RWPE2 (cell line): ENCODE measurements around the gene EVA1A.

Experiments used
- ATAC-seq: fragments of 200-7000 bp; cut with Tn5 transposase; 3 replicates; pipeline ENCODE4 v1.9.1; 2021; ENCODE audit warnings: low read depth
- DNase-seq: peaks from one replicate; pipeline ENCODE4 v3.0.0-alpha.2; 2020; ENCODE audit warnings: low spot score
- H3K27ac ChIP-seq: fragments of 450-650 bp; 2 replicates; pipeline ENCODE4 v1.5.1; 2017; ENCODE audit warnings: mild to moderate bottlenecking; ENCODE audit not compliant: poor library complexity, severe bottlenecking
- H3K27me3 ChIP-seq: fragments of 250-450 bp; sonication (Bioruptor Pico); 2 replicates; pipeline ENCODE4 v1.5.1; 2021; ENCODE audit warnings: mild to moderate bottlenecking, moderate library complexity; ENCODE audit not compliant: insufficient read depth, poor library complexity, severe bottlenecking
- H3K36me3 ChIP-seq: fragments of 250-450 bp; sonication (Bioruptor Pico); 2 replicates; pipeline ENCODE4 v1.5.1; 2020; ENCODE audit warnings: low read depth, mild to moderate bottlenecking, moderate library complexity
- H3K4me1 ChIP-seq: fragments of 250-450 bp; sonication (Bioruptor Pico); 2 replicates; pipeline ENCODE4 v1.5.1; 2021; ENCODE audit warnings: mild to moderate bottlenecking, moderate library complexity; ENCODE audit not compliant: insufficient read depth, poor library complexity, severe bottlenecking
- H3K4me3 ChIP-seq: fragments of 250-450 bp; sonication (Bioruptor Pico); 2 replicates; pipeline ENCODE4 v1.5.1; 2021; ENCODE audit warnings: mild to moderate bottlenecking, moderate library complexity; ENCODE audit not compliant: severe bottlenecking
- H3K9me3 ChIP-seq: fragments of 250-450 bp; sonication (Bioruptor Pico); 2 replicates; pipeline ENCODE4 v1.5.1; 2021; ENCODE audit warnings: mild to moderate bottlenecking, moderate library complexity; ENCODE audit not compliant: severe bottlenecking
- CTCF ChIP-seq: fragments of 450-650 bp; IDR thresholded peaks from one replicate; pipeline ENCODE4 v1.5.1; 2017; ENCODE audit warnings: mild to moderate bottlenecking, moderate library complexity; ENCODE audit not compliant: poor library complexity, severe bottlenecking

The EVA1A gene

GRCh38 chr2:75516378-75517360 lies 44.1 kb downstream of the EVA1A start:
- Histone ChIP-seq H3K9me3 (no peaks in the 10 kb centered on the region), H3K36me3 (peaks cover 27% of the 10 kb centered on the region), H3K4me1 (peaks cover 5% of the 10 kb centered on the region), H3K27me3 (no peaks in the 10 kb centered on the region), H3K27ac (no peak overlapping the region), H3K4me3 (no peak overlapping the region)
- ATAC-seq (peak; percentile 52; the same call in 1 of the 3 replicates), DNase-seq (no peak)
- TF ChIP-seq CTCF: no peak

GRCh38 chr2:75515584-75516368 lies 45.0 kb downstream of the EVA1A start:
- H3K4me3 ChIP-seq: no peak overlapping the region
- no peaks in the 10 kb centered on the region for H3K27me3 ChIP-seq
- no peaks in the 10 kb centered on the region for H3K9me3 ChIP-seq
- DNase-seq (no peak), ATAC-seq (no peak)
- H3K36me3 ChIP-seq: peaks cover 18% of the 10 kb centered on the region
- no peak overlapping the region for H3K27ac ChIP-seq
- no peak for TF ChIP-seq CTCF
- peaks cover 5% of the 10 kb centered on the region for H3K4me1 ChIP-seq

- DNase-seq (no peak), ATAC-seq (no peak)
- no peaks in the 10 kb centered on the region for H3K27me3 ChIP-seq
- TF ChIP-seq CTCF: no peak
- H3K36me3 ChIP-seq: peaks cover 20% of the 10 kb centered on the region
- H3K9me3 ChIP-seq: peaks cover 2% of the 10 kb centered on the region
- H3K4me3 ChIP-seq: no peak overlapping the region
- no peak overlapping the region for H3K27ac ChIP-seq
- H3K4me1 ChIP-seq: peaks cover 5% of the 10 kb centered on the region
Observed at GRCh38 chr2:75513616-75514170, 47.0 kb downstream of the EVA1A start.

GRCh38 chr2:75512455-75513212 lies 48.1 kb downstream of the EVA1A start:
- no peak for DNase-seq
- ATAC-seq: no peak
- Histone ChIP-seq H3K9me3 (peaks cover 2% of the 10 kb centered on the region), H3K4me3 (no peak overlapping the region), H3K27me3 (no peaks in the 10 kb centered on the region), H3K4me1 (peaks cover 5% of the 10 kb centered on the region), H3K27ac (no peak overlapping the region), H3K36me3 (peaks cover 20% of the 10 kb centered on the region)
- TF ChIP-seq CTCF: no peak
